Activated naive CD4-positive, alpha-beta T cell treated with anti-CD3 and anti-CD28 coated beads, Interleukin-2, amount 50 U/mL, for 16 hours (primary cell): ENCODE results near the gene MAPK1.

Experiments used
- DNase-seq: peaks from one replicate; pipeline ENCODE4 v3.0.0-alpha.2; 2020

Gene MAPK1

GRCh38 chr22:21780259-21780658 is 87.2 kb downstream of the MAPK1 start:
- DNase-seq = no peak

GRCh38 chr22:21779444-21779843 is 88.0 kb downstream of the MAPK1 start:
- no peak for DNase-seq

GRCh38 chr22:21778705-21779363 is 88.6 kb downstream of the MAPK1 start:
- DNase-seq = no peak

- DNase-seq = no peak
Observed at GRCh38 chr22:21771631-21771976, 95.8 kb downstream of the MAPK1 start.

- no peak for DNase-seq
Observed at GRCh38 chr22:21768435-21768834, 99.0 kb downstream of the MAPK1 start.

- DNase-seq = no peak
Observed at GRCh38 chr22:21766691-21767462, 100.6 kb downstream of the MAPK1 start.

GRCh38 chr22:21765909-21766529 is 101.4 kb downstream of the MAPK1 start:
- no peak for DNase-seq

- DNase-seq = no peak
Observed at GRCh38 chr22:21764038-21764804, 103.2 kb downstream of the MAPK1 start.

GRCh38 chr22:21762712-21763581 is 104.5 kb downstream of the MAPK1 start:
- DNase-seq = peak; percentile 23

- no peak for DNase-seq
Observed at GRCh38 chr22:21761994-21762680, 105.3 kb downstream of the MAPK1 start.

GRCh38 chr22:21761086-21761485 is 106.4 kb downstream of the MAPK1 start:
- DNase-seq = no peak

GRCh38 chr22:21760640-21761039 is 106.8 kb downstream of the MAPK1 start:
- no peak for DNase-seq

GRCh38 chr22:21759646-21760376 is 107.6 kb downstream of the MAPK1 start:
- DNase-seq = no peak

GRCh38 chr22:21759093-21759492 is 108.4 kb downstream of the MAPK1 start:
- no peak for DNase-seq

- no peak for DNase-seq
Observed at GRCh38 chr22:21758091-21758864, 109.2 kb downstream of the MAPK1 start.

- no peak for DNase-seq
Observed at GRCh38 chr22:21755851-21756284, 111.6 kb downstream of the MAPK1 start.

- DNase-seq = no peak
Observed at GRCh38 chr22:21754523-21754922, 112.9 kb downstream of the MAPK1 start.

GRCh38 chr22:21753374-21754111 is 113.9 kb downstream of the MAPK1 start:
- DNase-seq = no peak

GRCh38 chr22:21752276-21752675 is 115.2 kb downstream of the MAPK1 start:
- no peak for DNase-seq
